Measurements from ENCODE around the gene DIMT1.

DIMT1 gene

GRCh38 chr5:62403411-62404250 is at the start of gene DIMT1:
Gene DIMT1 (minus strand): TSS chr5:62403905. CDS start chr5:62403772, 133 bp downstream.
- H3K27me3 ChIP-seq (ENCODE audit: insufficient read depth, low read length): no peaks in the 10 kb centered on the region
- H4K20me1 ChIP-seq (ENCODE audit: insufficient read depth, low read length): no peaks in the 10 kb centered on the region
- no peak for TF ChIP-seq CTCF (IDR thresholded peaks at IDR 0.05; ENCODE audit: low read length)
- TF ChIP-seq EZH2 (IDR thresholded peaks at IDR 0.05; ENCODE audit: borderline replicate concordance, low read length): no peak
- H3K9ac ChIP-seq (ENCODE audit: low read length): peak within 1 kb of the TSS; percentile 79
- no peaks in the 10 kb centered on the region for H3K9me3 ChIP-seq (ENCODE audit: low read length)
- H3K36me3 ChIP-seq (ENCODE audit: insufficient read depth, low read length): peaks cover 21% of the 10 kb centered on the region; the same call in 1 of the 2 replicates
- peaks cover 18% of the 10 kb centered on the region for H3K4me1 ChIP-seq (ENCODE audit: insufficient read depth, low read length, severe bottlenecking)
- no peaks in the 10 kb centered on the region for H3K9me2 ChIP-seq (ENCODE audit: low read depth, low read length)
- no peaks in the 10 kb centered on the region for H3F3A ChIP-seq (ENCODE audit: insufficient read depth, low read length)
- H3K79me2 ChIP-seq (ENCODE audit: insufficient read depth, low read length): peaks cover 8% of the 10 kb centered on the region
- H3K27ac ChIP-seq (ENCODE audit: low read depth, low read length, poor library complexity, severe bottlenecking): peak within 1 kb of the TSS; percentile 18
- H2AFZ ChIP-seq (ENCODE audit: low read length): peak within 1 kb of the TSS; percentile 72
- H3K4me2 ChIP-seq (ENCODE audit: low read length): peak within 1 kb of the TSS; percentile 78
- H3K4me3 ChIP-seq (ENCODE audit: low read depth, low read length, poor library complexity, severe bottlenecking): peak within 1 kb of the TSS; percentile 73

GRCh38 chr5:62450259-62450658 is 46.6 kb upstream of the DIMT1 start:
- Histone ChIP-seq H3K9me2 (ENCODE audit: low read depth, low read length) (no peaks in the 10 kb centered on the region), H3K4me1 (ENCODE audit: insufficient read depth, low read length, severe bottlenecking) (no peaks in the 10 kb centered on the region), H3K27ac (ENCODE audit: low read depth, low read length, poor library complexity, severe bottlenecking) (no peak overlapping the region), H3K27me3 (ENCODE audit: insufficient read depth, low read length) (no peaks in the 10 kb centered on the region), H2AFZ (ENCODE audit: low read length) (no peak overlapping the region), H3K4me2 (ENCODE audit: low read length) (no peak overlapping the region), H3K9ac (ENCODE audit: low read length) (no peak overlapping the region), H3F3A (ENCODE audit: insufficient read depth, low read length) (no peaks in the 10 kb centered on the region), H3K36me3 (ENCODE audit: insufficient read depth, low read length) (peaks cover 41% of the 10 kb centered on the region), H3K9me3 (ENCODE audit: low read length) (no peaks in the 10 kb centered on the region), H3K4me3 (ENCODE audit: low read depth, low read length, poor library complexity, severe bottlenecking) (no peak overlapping the region), H4K20me1 (ENCODE audit: insufficient read depth, low read length) (no peaks in the 10 kb centered on the region), H3K79me2 (ENCODE audit: insufficient read depth, low read length) (no peaks in the 10 kb centered on the region)
- no peak for TF ChIP-seq CTCF (IDR thresholded peaks at IDR 0.05; ENCODE audit: low read length)
- no peak for TF ChIP-seq EZH2 (IDR thresholded peaks at IDR 0.05; ENCODE audit: borderline replicate concordance, low read length)

GRCh38 chr5:62448528-62448927 is 44.8 kb upstream of the DIMT1 start:
- Histone ChIP-seq H3K79me2 (ENCODE audit: insufficient read depth, low read length) (no peaks in the 10 kb centered on the region), H4K20me1 (ENCODE audit: insufficient read depth, low read length) (no peaks in the 10 kb centered on the region)

More at GRCh38 chr5:62448528-62448927, 44.8 kb upstream of the DIMT1 start:
- Histone ChIP-seq H3K9me2 (ENCODE audit: low read depth, low read length) (no peaks in the 10 kb centered on the region), H3K27ac (ENCODE audit: low read depth, low read length, poor library complexity, severe bottlenecking) (no peak overlapping the region), H3K9ac (ENCODE audit: low read length) (no peak overlapping the region), H3K9me3 (ENCODE audit: low read length) (no peaks in the 10 kb centered on the region), H3F3A (ENCODE audit: insufficient read depth, low read length) (no peaks in the 10 kb centered on the region), H3K27me3 (ENCODE audit: insufficient read depth, low read length) (no peaks in the 10 kb centered on the region), H3K4me2 (ENCODE audit: low read length) (no peak overlapping the region), H2AFZ (ENCODE audit: low read length) (no peak overlapping the region), H3K4me1 (ENCODE audit: insufficient read depth, low read length, severe bottlenecking) (no peaks in the 10 kb centered on the region), H3K4me3 (ENCODE audit: low read depth, low read length, poor library complexity, severe bottlenecking) (no peak overlapping the region), H3K36me3 (ENCODE audit: insufficient read depth, low read length) (peaks cover 31% of the 10 kb centered on the region)
- TF ChIP-seq EZH2 (IDR thresholded peaks at IDR 0.05; ENCODE audit: borderline replicate concordance, low read length) (no peak), CTCF (IDR thresholded peaks at IDR 0.05; ENCODE audit: low read length) (no peak)

Data from OCI-LY1 (cell line).